Stimulated activated CD8-positive, alpha-beta memory T cell treated with anti-CD3 and anti-CD28 coated beads, Interleukin-12 subunit alpha, Interleukin-12 subunit beta, amount 100 ng/mL, for 1 hour (primary cell): ENCODE data around the gene CMYA5.
"Not testable (repeated sequence)": the region's sequence is repeated elsewhere in the genome, so short reads cannot be mapped to it uniquely, and the experiment has no call there.

Experiments used
- DNase-seq: peaks from one replicate; pipeline ENCODE4 v3.0.0-alpha.2; 2020; ENCODE audit warnings: low read depth

The CMYA5 gene

DNA sequence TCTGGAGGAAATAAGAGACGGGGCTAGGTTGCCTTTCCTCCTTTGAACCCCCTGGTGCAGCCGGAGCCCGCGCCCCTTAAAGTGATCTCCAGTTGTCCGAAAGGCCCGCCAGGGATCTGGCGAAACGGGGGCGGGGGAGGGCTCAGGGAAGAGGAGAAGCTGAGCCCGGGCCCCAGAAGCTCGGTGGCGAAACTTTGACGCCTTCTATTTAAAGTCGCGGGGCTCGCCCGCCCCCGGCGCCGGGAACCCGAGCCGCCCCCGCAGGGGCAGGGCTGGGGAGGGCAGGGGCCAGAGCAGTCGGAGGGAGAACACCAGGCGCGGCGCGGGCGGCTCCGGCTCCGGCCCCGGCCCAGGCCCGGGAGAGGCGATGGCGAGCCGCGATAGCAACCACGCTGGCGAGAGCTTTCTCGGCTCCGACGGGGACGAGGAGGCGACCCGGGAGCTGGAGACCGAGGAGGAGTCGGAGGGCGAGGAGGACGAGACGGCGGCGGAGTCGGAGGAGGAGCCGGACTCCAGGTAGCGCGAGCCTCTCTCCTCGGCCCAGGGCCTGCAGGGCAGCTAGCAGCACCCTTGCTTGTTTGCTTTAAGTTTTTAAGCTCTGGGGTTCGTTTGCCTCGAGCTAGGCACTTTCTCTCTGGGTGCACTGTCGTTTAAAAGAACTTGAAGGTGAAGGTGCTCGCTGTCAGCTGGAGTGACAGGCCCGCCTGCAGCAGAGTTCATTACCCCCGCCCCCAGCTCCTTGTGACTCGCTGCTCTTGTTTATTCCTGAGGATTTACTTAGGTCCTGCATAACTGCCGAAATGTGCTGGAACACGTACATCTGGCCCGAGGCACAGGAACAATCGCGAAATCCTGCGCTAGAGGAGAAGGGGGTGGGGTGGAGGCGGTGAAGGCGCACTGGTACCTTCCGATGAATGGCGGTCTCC is at the start of gene CMYA5:
CMYA5 (plus strand) TSS at position 296 of the 926 bp plus-strand sequence; CDS start at position 368, 72 bp downstream.
- DNase-seq = no peak

DNA sequence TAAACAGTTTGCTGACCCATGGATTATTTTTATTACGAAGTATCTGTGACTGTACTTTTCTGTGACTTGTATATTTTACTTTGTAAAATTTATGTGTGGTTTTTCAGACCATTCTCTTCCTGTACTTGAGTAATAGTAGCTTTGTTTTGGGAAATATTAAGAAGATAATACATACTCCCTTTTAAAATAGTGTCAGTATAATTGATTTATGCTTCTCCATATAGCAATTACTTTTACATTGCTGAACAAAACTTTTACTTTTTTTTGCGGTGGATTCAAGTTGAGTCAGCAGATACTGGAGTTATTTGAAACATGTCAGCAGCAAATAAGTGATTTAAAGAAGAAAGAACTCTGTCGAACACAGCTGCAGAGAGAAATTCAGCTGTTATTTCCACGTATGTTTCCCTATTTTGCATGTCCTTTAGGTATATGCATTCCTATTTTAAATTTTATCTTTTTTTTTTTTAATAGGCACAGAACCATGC is 49.0 kb upstream of the CMYA5 start:
- DNase-seq = no peak

DNA sequence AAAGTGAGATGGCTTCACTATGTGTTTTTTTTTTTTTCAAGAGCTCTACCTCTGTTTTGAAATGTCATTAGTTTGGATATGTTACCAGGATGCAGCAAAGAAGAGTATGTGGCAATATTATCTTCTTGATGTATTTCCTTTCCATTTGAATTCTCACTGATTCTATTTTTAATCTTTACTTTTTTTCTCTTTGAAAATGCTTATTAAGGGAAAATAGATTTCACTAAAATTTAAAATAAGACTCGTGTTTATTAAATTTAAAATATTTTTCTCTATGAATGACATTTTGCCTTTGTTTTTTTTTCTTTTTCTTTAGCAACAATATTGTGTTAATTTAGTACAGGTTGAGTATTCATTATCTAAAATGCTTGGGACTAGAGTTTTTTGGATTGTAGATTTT is 48.2 kb upstream of the CMYA5 start:
- DNase-seq = no peak

DNA sequence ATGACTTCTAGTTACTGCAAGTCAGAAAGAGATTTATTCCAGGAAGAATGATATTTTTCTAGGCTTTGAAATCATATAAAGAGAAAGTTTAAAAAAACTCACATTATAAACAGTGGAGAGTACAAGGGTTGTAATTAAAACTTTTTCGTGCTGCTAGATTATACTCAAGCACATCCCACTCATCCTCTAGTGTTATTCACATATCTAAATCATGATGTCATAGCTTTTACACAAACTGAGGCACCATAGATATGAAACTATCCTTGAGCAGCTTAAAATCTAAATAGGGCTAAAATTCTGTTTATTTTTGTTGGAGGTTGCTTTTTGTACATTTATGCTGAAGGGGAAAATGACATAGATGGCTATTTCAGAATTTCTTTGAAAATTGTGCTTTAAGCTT is 47.4 kb upstream of the CMYA5 start:
- DNase-seq = no peak

DNA sequence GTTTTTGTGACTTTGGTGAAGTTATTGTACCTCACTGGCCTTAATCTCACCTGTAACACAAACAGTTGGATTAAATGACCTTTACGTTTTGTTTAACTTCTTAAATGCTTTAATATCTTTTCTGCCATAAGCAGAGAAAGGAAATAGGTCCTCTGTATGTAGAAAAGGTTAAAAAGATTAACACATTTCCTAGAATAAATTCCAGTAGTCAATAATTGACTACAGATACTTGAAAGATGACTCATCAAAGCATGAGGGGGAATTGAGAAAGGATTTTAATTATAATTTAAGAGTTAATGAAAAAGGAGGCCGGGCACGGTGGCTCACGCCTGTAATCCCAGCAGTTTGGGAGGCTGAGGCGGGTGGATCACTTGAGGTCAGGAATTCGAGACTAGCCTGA is 35.8 kb upstream of the CMYA5 start:
- no peak for DNase-seq

DNA sequence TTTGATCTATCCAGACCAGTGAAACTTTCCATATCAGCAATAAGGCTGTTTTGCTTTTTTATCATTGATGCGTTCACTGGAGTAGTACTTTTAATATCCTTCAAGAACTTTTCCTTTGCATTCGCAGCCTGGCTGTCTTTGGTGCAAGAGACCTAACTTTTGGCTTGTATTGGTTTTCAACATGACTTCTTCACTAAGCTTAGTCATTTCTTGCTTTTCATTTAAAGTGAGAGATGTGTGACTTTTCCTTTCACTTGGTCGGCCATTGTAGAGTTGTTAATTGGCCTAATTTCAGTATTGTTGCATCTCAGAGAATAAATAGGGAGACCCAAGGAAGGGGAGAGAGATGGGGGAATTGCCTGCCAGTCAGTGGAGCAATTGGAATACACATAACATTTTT is 26.4 kb upstream of the CMYA5 start:
- DNase-seq = no peak

DNA sequence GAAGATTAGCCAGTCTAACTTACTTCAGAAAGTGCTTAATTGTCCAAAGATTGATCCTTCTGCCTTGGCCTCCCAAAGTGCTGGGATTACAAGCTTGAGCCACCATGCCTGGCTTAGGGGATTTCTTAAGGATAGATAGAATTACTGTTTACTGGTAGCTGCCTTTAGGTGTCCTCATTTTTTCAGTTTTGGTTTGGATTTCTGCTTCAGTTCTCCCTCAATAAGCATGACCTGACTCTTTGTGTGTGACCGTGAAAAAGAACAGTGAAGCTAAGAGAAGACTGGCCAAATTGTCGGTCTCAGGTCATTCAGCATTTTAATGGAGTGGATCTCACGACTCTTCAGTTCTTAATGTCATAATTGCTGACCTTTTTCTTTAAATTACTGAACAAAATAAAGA is 22.9 kb upstream of the CMYA5 start:
- no peak for DNase-seq

DNA sequence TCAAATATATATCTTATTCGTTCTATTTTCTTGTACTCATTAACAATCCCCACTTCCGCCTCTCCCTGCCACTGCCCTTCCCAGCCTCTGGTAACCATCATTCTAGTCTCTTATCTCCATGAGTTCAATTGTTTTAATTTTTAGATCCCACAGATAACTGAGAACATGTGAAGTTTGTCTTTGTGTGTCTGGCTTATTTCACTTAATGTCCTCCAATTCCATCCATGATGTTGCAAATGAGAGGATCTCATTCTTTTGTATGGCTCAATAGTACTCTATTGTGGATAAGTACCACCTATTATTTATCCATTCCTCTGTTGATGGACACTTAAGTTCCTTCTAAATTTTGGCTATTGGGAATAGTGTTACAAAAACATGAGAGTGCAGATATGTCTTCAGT is 17.2 kb upstream of the CMYA5 start:
- no peak for DNase-seq

DNA sequence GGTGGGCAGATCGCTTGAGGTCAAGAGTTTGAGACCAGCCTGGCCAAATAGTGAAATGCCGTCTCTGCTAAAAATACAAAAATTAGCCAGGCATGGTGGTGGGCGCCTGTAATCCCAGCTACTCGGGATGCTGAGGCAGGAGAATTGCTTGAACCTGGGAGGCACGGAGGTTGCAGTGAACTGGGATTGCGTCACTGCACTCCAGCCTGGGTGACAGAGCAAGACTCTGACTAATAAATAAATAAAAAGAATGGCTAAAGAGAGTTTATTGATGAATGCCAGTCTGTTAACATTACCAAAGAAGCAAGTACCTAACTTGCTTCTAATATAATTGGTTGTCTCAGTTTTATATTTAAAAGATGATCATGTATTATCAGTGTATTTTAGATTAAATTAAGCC is 13.3 kb upstream of the CMYA5 start:
- not testable (repeated sequence) for DNase-seq

DNA sequence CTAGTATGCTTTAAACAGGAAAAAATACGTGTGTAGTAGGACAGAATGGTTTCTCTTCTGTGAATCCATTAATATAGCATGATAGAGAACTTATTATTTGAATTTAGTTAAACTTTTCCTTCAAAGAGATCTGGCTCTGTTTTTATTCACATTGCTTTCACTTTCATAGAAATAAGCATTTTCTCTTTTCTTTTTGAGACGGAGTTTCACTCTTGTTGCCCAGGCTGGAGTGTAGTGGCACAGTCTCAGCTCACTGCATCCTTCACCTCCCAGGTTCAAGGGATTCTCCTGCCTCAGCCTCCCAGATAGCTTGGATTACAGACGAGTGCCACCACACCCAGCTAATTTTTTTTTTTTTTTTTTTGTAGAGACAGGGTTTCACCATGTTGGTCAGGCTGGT is 7.5 kb upstream of the CMYA5 start:
- DNase-seq = not testable (repeated sequence)

DNA sequence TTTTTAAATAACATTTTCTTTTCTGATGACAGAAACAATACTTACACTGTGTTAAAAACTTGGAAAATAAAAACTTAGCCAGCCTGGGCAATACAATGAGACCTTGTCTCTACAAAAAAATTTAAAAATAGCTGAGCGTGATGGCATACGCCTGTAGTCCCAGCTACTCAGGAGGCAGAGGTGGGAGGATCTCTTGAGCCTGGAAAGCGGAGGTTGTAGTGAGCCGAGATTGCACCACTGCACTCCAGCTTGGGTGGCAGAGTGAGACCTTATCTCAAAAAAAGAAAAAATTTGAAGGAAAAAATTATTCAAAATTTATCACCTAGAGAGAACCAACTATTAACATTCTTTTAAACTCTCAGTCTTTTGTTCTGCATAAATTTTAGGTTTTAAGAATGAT is 4.9 kb upstream of the CMYA5 start:
- DNase-seq = no peak

DNA sequence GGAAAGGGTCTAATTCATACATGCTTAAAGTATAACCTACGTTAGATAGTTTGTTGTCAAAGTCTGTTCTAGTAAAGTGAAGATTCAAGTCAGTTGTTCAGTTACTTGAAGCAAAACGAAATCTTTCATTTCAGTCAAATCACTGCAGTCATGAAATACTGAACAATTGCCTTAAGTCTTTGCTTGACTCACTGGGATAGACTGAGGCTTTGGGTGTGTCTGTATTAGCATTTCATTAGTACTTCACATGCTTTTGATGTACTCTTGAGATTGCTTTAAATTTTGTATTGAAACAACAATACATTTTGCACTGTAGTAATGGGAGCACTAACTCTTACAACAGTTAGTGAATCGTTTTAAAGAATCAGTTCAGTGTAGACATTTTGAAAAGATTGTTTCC is 4.0 kb upstream of the CMYA5 start:
- DNase-seq = no peak

DNA sequence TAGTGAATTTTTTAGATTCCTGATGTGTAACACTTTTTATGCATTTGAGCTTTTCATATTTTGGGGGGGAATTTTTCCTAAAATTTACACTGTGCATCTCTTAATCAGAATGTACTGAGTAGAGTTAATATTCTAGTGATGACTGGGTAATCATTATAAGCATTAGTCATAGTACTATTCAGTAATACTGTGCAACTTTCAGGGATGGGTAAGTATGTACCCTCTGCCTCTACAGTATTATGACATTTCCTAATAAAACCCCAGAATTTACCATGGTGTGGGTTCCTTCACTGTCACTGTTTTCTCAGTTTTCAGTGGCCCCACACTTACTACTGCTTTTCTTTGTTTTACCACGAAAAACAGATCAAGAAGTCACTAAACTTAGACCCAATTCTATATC is 2.8 kb upstream of the CMYA5 start:
- no peak for DNase-seq

DNA sequence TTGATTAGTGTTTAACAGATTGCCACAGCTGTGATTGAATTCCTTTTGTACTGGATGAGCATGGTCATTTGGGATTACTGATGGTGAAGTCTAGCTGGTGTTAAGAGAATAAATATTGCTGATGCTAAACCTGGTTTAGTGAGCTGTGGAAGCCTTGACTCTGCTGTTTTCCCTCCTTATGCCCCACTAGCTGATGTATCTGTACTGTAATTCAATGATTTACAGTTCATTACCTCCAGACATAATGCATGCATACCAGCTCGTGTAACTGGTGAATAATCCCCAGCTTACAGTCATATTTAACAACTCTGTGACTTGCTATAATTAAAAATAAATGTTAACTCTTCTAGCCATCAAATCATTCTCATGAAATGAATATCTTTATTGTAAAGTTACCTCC is 1.7 kb upstream of the CMYA5 start:
- DNase-seq = no peak

DNA sequence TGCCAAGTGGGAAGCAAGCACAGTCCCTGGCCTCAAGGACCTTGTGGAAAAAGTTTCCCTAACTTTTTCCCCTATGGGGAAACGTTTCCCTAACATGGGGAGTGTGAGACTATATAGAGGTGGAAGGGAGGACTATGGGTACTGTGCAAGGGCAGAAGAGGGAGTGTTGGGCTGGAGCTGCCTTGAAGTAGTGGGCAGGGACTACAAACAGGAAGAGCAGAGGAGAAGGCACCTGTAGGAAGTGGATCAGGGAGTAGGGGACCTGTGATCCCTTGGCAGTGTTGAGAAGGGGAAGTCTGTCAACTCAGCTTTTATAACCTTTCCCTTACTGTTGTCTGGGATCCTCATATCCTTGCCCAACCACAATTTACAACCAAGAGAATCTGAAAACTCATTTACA is 1.4 kb downstream of the CMYA5 start:
- DNase-seq = no peak

DNA sequence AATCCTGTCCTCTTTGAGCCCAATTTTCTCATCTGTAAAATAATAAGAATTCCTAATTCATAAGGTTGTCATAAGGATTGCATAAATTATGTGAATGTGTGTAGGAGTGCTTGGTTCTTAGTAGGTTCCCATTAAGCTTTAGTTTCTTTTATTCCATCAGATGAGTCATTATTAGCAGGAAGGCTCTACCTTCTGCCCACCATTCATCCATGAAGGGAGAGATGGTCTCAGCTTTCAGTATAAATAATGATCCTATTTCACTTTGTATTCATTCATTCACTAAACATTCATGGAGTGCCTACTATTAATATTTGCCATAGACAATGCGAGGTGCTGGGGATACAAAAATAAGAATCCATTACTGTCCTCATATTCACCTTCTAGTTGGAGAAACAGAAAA is 3.0 kb downstream of the CMYA5 start:
- DNase-seq = no peak

DNA sequence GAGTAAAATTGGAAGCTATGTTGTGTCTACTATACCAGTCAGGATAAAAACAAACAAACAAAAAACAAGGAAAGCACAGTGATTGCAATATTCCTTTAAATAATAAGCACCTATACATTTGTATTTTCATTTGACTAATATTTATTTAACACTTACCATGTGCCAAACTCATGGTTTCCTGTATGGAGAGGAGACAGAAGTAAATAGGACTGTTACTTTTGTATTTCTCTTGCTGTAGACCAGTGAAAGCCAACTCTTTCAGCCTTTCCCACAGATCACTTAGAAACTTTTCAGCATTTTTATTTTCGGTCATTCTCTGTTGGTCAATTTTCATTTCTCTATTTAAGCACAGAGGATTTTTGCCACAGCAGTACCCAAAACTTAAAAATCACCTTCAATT is 4.5 kb downstream of the CMYA5 start:
- no peak for DNase-seq

DNA sequence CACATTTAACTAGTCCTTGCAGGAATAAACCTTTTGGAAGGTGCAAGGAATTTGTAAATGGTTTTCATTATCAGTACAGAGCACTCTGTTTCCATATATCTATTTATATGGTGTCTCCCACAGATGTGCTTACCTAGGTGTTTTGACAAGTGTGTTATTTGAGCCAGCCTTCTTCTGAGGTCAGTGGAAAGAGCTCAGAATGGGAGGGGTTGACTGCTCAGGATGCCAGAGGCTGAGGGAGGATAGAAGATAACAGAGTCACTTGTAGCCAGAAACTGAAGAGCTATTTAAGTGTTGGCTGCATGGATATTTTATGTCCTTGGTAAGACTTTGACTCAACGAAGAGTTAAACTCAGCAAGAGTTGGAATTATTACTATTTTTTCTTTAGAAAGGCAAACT is 5.0 kb downstream of the CMYA5 start:
- DNase-seq = no peak

DNA sequence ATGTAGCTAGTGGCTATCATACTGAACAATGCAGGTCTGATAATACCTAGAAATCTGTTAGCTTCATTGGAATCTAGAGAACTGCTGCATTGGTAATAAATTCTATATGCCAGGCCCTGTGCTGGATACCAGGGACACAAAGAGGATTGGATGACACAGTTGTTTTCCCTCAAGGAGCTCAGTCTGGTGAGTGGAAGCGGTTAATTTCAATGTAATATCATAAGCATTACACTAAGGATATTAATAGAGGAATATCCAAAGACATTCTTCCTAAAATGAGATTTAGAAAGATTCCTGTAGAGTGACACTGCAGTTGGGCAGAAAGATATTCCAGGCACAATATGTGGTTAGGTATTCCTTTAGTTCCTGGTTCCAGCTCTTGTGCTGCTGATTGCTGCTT is 5.9 kb downstream of the CMYA5 start:
- DNase-seq = no peak

DNA sequence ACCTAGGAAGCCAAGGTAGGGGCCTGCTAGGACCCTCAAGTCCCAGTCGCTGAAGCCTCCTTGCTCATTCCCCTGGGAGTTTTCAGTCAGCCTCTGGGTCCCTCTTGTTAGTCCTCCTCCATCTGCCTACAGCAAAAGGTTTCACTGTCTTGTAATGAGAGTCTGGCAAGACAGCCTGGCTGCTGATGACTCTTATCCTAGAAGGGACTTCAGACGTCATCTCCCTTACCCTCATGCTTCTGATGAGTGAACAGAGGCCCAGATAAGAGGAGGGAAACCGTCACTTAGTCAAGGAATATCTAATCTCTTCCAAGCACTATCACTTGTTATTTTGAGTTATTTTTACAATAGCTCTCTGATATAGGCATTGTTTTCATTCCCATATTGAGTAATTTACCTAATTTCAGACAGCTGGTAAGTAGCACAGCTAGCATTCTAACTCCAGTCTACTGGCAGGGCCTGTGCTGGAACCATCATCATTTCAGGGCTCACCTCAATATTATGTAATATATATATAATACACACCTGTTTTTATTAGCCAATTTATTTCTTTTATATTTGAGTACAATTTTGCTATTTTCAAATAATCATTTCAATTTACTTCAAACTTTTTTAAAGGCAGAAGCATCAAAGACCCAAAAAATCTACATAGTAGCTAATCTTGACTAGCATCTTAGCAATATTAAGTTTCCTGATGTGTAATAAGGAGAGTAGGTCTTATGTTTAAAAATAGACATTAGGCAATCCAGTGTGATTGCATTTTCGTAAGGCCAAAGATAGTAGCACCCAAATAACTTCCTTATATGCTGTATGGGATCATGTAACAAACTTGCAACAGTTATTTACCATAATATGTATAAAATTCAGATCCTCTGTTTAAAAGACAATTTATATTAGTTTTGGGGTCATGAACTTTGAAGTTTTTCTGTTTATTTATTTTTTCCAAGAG is 7.9 kb downstream of the CMYA5 start:
- DNase-seq = no peak

DNA sequence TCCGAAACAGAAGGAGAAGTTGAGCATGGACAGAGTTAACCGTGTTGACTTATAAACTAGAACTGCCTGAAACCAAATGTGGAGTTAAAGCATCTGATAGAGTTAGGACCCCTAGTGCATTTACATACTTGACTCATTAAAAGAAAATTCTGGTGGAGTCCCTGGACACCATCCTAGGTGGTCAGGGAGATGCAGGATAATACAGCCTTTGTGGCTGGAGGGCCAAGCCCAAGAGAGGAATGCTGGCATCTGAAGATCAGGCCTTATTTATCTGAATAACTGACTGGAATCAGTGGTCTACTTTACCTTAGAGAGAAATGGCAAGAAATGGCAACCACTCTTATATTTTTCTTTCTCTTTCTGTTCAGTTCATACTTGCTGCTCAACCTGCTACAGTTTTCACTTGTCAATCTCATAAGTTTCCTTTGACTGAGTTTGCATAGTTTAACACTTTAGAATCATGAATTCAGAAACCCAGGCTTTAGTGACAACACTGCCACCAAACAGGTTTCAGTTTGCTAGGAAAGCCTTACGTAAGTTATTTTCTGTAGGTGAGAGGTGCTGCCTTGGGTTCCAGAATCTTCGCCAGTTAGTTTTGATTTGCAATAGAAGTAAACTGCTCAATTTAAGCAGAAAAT is 10.2 kb downstream of the CMYA5 start:
- no peak for DNase-seq

DNA sequence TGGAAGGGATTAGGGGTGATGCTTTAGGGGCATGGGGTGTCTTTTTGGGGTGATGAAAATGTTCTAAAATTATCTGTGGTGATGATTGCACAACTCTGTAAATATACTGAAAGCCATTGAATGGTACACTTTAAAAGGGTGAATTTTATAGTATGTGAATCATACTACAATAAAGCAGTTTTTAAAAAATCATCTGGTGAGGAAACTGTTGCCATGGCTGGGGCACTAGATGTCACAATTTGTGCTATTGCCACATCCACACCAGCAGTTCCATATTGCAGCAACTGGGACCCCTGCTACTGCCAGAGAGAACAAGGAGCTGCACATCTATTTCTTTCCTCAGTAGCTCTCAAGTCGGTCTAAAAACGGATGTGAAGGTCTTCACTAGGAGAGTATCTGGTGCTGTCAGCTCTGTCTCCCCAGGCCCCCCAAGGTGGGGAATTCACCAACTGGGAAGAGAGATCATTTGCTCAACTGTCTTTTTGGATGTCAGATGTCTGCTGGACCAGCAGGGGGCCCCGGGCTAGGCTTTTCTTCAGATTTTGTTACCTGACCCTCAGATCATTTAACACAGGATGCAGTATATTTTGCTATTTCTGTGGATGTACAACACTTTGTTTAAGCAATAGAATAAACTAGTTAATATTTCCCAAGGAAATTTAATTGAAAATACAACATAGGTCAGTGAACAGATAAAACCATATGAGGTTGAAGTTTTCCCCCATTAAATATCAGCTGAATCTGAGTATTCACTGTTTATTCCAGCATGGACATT is 13.2 kb downstream of the CMYA5 start:
- DNase-seq = no peak
